ENCODE measurements around the gene ARRDC2. TPM values are rescaled to one million over a fixed set of nuclear protein-coding genes. Genes with fewer than 3 reads are reported as not detected.

The ARRDC2 gene
- total and polyA plus RNA-seq, 2 experiments from 2014 or later = 5.7 to 19.7 TPM

DNA sequence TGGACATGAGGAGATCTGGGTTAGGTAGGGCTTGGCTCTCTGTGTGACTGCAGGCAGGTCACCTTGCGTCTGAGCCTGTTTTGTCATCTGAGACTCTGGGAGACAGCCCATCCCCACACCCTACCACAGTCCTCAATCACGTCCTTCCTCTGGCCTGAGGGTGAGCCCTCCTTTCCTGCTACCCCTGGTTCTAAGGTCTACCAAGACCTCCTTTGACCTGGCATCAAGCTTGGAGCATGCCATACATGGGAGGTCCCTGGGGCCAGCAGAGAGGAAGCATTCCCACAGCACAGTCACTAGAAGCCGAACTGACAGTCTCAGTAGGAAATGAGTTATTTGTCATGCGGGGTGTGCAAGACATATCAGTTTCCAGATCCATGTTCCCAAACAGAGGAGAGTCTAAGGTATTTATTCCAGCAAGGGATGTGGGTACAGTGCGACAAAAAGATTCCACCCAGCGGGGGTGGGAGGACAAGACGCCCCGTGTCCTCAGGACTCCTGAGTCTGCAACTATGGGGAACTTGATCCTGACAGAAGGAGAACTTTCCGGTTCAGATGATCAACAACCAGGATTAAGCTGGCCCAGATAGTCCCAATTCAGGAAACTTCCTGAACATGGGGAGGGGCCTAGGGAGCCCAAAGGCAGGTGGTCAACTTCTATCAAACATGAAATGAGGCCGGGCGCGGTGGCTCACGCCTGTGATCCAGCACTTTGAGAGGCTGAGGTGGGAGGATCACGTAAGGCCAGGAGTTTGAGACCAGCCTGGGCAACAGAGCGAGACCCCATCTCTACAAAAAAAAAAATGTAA lies 9.5 kb downstream of the ARRDC2 start:
- Histone ChIP-seq H3K9me2 (ENCODE audit: insufficient read depth) (no peaks in the 10 kb centered on the region), H2AFZ (peak overlapping the region; percentile 42; the same call in 1 of the 2 replicates), H3F3A (ENCODE audit: insufficient read depth) (0 out of 2 replicates have a peak, but pooled peaks cover 11% of the 10 kb centered on the region), H3K27ac (no peak overlapping the region), H4K20me1 (ENCODE audit: insufficient read depth) (no peaks in the 10 kb centered on the region), H3K79me2 (ENCODE audit: insufficient read depth) (no peaks in the 10 kb centered on the region), H3K9me3 (ENCODE audit: low read depth) (no peaks in the 10 kb centered on the region), H3K4me2 (ENCODE audit: unreplicated experiment) (no peak overlapping the region), H3K4me3 (no peak overlapping the region), H3K36me3 (ENCODE audit: low read depth) (peaks cover 14% of the 10 kb centered on the region; the same call in 1 of the 2 replicates), H3K4me1 (ENCODE audit: insufficient read depth) (peaks cover 23% of the 10 kb centered on the region), H3K27me3 (replicated peaks; ENCODE audit: insufficient read depth) (no peaks in the 10 kb centered on the region), H3K9ac (no peak overlapping the region)
- TF ChIP-seq EZH2 (IDR thresholded peaks at IDR 0.05; ENCODE audit: insufficient read depth, poor library complexity, severe bottlenecking) (no peak), EZH2phosphoT487 (IDR thresholded peaks at IDR 0.05; ENCODE audit: insufficient read depth, low read depth) (no peak)
- in situ Hi-C loops (cut with MboI) = no loop called here
- WGBS, 2 experiments (ENCODE audit: low coverage in 1 of 2, low lambda C conversion rate in 2 of 2, missing lambda C conversion rate in 2 of 2) = 66 to 68% methylated on average over 15 of the region's 15 CpGs
- DNase-seq = no peak

DNA sequence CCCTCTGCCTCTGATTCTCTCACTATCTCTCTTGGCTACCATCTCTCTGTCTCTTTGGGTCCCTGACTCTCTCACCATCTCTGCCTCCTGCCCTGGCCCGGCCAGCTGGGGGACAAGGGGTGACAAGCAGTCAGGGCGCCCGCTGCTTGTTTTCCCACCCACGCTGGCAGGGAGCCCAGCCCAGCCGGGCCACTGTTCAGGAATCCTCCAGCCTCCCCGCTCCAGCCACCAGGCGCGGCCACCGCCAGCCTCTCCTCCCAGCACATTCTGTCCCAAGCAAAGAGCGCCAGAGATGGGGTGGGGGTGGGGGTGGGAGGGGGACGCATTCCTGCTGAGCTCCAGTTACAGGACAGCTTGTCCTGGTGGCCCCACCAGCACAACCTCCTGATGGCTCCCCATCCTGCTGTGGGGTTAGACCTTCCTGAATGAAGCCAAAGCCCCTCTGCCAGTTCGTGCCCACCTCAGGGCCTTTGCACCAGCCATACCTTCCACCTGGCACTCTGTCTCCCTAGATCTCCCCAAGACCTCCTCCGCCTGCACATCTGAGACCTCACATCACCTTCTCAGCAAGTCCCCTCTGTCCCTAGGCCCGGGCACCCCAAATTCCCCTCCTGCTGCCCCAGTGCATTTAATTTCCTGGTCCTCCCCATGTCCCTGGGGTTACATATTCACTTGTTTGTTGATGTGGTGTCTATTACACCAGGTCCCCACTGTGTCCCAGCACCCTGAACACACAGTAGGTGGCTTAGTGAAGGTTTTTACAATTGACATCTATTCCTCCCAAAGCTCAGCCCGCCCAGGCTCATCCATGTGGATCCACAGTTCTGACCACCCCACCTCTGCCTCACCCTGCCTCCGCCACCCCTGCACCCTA lies 12.5 kb downstream of the ARRDC2 start:
- Histone ChIP-seq H3K9ac (no peak overlapping the region), H3K4me3 (no peak overlapping the region), H2AFZ (peak overlapping the region; percentile 67), H4K20me1 (ENCODE audit: insufficient read depth) (no peaks in the 10 kb centered on the region), H3K9me2 (ENCODE audit: insufficient read depth) (no peaks in the 10 kb centered on the region), H3K79me2 (ENCODE audit: insufficient read depth) (no peaks in the 10 kb centered on the region), H3K4me2 (ENCODE audit: unreplicated experiment) (peak overlapping the region; percentile 42), H3K27me3 (replicated peaks; ENCODE audit: insufficient read depth) (no peaks in the 10 kb centered on the region), H3K4me1 (ENCODE audit: insufficient read depth) (peaks cover 23% of the 10 kb centered on the region), H3K9me3 (ENCODE audit: low read depth) (no peaks in the 10 kb centered on the region), H3K36me3 (ENCODE audit: low read depth) (no peaks in the 10 kb centered on the region; the same call in 1 of the 2 replicates), H3K27ac (no peak overlapping the region), H3F3A (ENCODE audit: insufficient read depth) (0 out of 2 replicates have a peak, but pooled peaks cover 3% of the 10 kb centered on the region)
- WGBS, 2 experiments (ENCODE audit: low coverage in 1 of 2, low lambda C conversion rate in 2 of 2, missing lambda C conversion rate in 2 of 2) = 29 to 30% methylated on average over 15 to 16 of the region's 16 CpGs
- TF ChIP-seq EZH2 (IDR thresholded peaks at IDR 0.05; ENCODE audit: insufficient read depth, poor library complexity, severe bottlenecking) = no peak
- TF ChIP-seq EZH2phosphoT487 (IDR thresholded peaks at IDR 0.05; ENCODE audit: insufficient read depth, low read depth) = no peak
- in situ Hi-C loops (cut with MboI) = no loop called here
- peak; percentile 80 for DNase-seq

DNA sequence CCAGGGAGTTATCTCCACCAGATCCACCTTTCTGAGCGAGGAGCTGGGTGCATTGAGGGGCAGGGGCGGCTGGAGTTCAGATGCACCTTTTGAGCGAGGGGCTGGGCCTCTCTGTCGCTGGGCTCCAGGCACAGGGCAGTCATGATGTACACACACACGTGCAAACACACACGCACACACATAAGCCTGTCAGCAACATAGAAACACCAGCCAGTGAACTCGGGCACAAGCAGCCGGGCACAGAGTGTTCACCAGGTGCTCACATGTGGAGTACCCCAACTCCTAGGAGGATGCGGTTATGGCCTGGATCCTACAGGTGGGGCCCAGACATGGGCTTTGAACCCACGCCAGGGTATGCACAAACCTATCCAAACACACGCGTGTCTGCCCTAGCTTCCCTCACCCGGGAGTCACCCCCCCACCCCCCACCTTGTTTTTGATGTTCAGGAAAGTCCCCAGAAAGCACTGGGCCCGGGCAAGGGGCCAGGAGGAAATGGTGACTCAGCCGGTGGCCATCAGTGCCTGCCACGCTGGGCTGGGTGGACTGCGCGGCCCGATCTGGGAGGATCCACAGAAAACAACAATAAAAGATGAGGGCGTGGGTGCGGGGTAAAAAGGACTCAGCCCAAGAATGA lies 13.3 kb downstream of the ARRDC2 start:
- peak overlapping the region; percentile 76 for H3K9ac ChIP-seq
- peaks cover 23% of the 10 kb centered on the region for H3K4me1 ChIP-seq (ENCODE audit: insufficient read depth)
- H3K9me3 ChIP-seq (ENCODE audit: low read depth) = no peaks in the 10 kb centered on the region
- peak overlapping the region; percentile 91 for H2AFZ ChIP-seq
- no peak for TF ChIP-seq EZH2phosphoT487 (IDR thresholded peaks at IDR 0.05; ENCODE audit: insufficient read depth, low read depth)
- TF ChIP-seq EZH2 (IDR thresholded peaks at IDR 0.05; ENCODE audit: insufficient read depth, poor library complexity, severe bottlenecking) = no peak
- peak; percentile 91 for DNase-seq
- H3K4me2 ChIP-seq (ENCODE audit: unreplicated experiment) = peak overlapping the region; percentile 53
- in situ Hi-C loops (cut with MboI) = no loop called here
- H3K9me2 ChIP-seq (ENCODE audit: insufficient read depth) = no peaks in the 10 kb centered on the region
- WGBS, 2 experiments (ENCODE audit: low coverage in 1 of 2, low lambda C conversion rate in 2 of 2, missing lambda C conversion rate in 2 of 2) = 9 to 15% methylated on average over 16 to 21 of the region's 21 CpGs
- H3F3A ChIP-seq (ENCODE audit: insufficient read depth) = no peaks in the 10 kb centered on the region
- H3K27me3 ChIP-seq (replicated peaks; ENCODE audit: insufficient read depth) = no peaks in the 10 kb centered on the region
- peak overlapping the region; percentile 46 for H3K4me3 ChIP-seq
- no peaks in the 10 kb centered on the region for H4K20me1 ChIP-seq (ENCODE audit: insufficient read depth)
- H3K27ac ChIP-seq = peak overlapping the region; percentile 56
- no peaks in the 10 kb centered on the region for H3K36me3 ChIP-seq (ENCODE audit: low read depth)
- no peaks in the 10 kb centered on the region for H3K79me2 ChIP-seq (ENCODE audit: insufficient read depth)

Data from GM23248 (cell line).